ENCODE data around the gene LCE7A. TPM values are rescaled to one million over a fixed set of nuclear protein-coding genes. Genes with fewer than 3 reads are reported as not detected.

The LCE7A gene, protein sequence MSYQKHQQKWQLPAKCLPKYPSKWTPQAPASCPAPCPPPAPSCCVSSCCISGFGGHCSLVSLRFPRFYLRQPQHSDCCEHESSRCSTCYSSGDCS
- total RNA-seq (2022) (not detected in 2 replicates), Bru-seq, nascent RNA (not detected), BruChase-seq, experiment 1, labeled RNA remaining after a 2-hour chase (not detected), BruChase-seq, experiment 2, labeled RNA remaining after a 6-hour chase (not detected)
- long read RNA-seq = 0 reads

DNA sequence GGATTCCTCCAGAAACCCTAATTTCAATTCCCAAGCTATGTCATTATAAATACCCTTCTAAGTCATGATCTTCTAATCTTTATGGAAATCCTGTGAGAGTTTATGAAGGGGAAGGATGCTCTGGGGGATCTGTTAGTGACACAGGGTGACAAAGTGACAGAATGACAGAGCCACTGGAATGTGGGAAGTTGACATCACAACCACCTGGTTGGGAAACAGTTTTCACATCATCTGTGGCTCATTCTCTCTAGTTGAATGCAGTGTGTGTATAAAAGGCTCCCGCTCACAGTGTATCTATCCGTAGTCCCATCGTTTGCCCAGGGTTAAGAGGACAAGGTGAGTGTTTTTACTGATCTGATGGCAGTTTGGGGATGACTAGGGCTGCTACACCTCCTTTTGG is at the start of gene LCE7A:
Gene LCE7A (plus strand): TSS at position 301 of the 400 bp plus-strand sequence. CDS start 702 bp downstream, outside the sequence.
- no peaks in the 10 kb centered on the region for H3K4me1 Mint-ChIP-seq (ENCODE audit: low read depth, unreplicated experiment)
- CTCF ChIA-PET = no interaction called here
- intact Hi-C loops (cut with micrococcal nuclease; ENCODE audit: unreplicated experiment) = no loop called here

DNA sequence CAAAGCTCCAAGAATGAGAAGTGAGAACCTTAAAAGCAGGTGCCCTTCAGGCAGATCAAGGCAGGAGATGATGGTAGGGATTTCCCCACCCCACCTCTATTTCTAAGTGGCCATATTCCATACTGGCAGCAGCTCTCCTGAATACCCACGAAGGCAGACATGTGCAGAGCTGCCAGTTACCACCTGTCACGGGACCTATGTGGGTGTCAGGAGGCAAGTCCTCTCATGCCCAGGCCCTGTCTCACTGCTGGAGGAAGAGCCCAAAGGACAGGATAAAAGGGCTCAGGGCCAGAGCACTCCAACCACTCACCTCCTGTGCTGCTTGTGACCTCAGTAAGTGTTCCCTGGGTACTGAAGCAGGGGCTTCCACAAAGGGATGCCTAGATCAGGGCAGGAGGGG is 48.7 kb upstream of the LCE7A start:
- H3K27ac Mint-ChIP-seq (ENCODE audit: unreplicated experiment) = no peak overlapping the region

More for the DNA sequence above, at the start of gene LCE7A:
- Mint-ChIP-seq H3K27me3 (ENCODE audit: insufficient read depth, unreplicated experiment) (peaks cover 10% of the 10 kb centered on the region), H3K27ac (ENCODE audit: unreplicated experiment) (no peak within 1 kb of the TSS), H3K36me3 (ENCODE audit: insufficient read depth, unreplicated experiment) (no peaks in the 10 kb centered on the region), H3K9me3 (ENCODE audit: unreplicated experiment) (no peaks in the 10 kb centered on the region), H3K4me3 (ENCODE audit: unreplicated experiment) (no peak within 1 kb of the TSS)
- TF ChIP-seq, protein P1, sequence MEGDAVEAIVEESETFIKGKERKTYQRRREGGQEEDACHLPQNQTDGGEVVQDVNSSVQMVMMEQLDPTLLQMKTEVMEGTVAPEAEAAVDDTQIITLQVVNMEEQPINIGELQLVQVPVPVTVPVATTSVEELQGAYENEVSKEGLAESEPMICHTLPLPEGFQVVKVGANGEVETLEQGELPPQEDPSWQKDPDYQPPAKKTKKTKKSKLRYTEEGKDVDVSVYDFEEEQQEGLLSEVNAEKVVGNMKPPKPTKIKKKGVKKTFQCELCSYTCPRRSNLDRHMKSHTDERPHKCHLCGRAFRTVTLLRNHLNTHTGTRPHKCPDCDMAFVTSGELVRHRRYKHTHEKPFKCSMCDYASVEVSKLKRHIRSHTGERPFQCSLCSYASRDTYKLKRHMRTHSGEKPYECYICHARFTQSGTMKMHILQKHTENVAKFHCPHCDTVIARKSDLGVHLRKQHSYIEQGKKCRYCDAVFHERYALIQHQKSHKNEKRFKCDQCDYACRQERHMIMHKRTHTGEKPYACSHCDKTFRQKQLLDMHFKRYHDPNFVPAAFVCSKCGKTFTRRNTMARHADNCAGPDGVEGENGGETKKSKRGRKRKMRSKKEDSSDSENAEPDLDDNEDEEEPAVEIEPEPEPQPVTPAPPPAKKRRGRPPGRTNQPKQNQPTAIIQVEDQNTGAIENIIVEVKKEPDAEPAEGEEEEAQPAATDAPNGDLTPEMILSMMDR (IDR thresholded peaks at IDR 0.05; ENCODE audit: insufficient read depth in 1 of 2, low read depth in 1 of 2, low read length in 1 of 2, severe bottlenecking in 1 of 2, unreplicated experiment in 1 of 2) = no peak
- Histone ChIP-seq H3K9me3 (no peaks in the 10 kb centered on the region), H3K36me3 (ENCODE audit: control insufficient read depth, insufficient read depth, low read length) (no peaks in the 10 kb centered on the region), H3K4me1 (no peaks in the 10 kb centered on the region), H3K27me3 (replicated peaks; ENCODE audit: control insufficient read depth, insufficient read depth, low read length) (no peaks in the 10 kb centered on the region), H3K4me3 (ENCODE audit: low read depth, low read length) (no peak within 1 kb of the TSS)
- no peak for DNase-seq
- POLR2A ChIA-PET = no interaction called here
- no TSS peak for BruUV-seq (replicated peaks)

DNA sequence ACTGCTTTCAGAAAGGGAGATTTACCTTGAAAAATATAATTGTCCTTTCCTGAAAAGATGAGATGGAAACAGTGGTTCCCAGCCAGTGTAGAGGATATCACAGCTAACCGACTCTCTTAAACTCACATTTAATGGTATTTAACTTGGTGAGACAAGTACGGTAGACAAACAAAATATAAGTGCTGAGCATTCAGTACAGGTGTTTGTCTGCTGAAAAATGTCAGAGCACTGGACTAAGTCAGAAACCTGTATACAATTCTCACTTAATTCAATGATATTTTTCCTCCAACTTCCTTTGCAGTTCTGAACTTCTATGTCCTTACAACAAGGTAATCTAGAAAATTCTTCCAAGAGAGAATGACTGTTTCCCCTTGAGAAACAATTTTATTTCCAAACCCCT is 48.1 kb upstream of the LCE7A start, which contains the start of gene LCE1B:
Gene LCE1B (plus strand): TSS at position 301 of the 400 bp plus-strand sequence. CDS start 476 bp downstream, outside the sequence.
- ChIA-PET POLR2A (no interaction called here), CTCF (no interaction called here)
- no peak within 1 kb of the TSS for H3K4me3 Mint-ChIP-seq (ENCODE audit: unreplicated experiment)
- TF ChIP-seq, protein P1 (IDR thresholded peaks at IDR 0.05; ENCODE audit: insufficient read depth in 1 of 2, low read depth in 1 of 2, low read length in 1 of 2, severe bottlenecking in 1 of 2, unreplicated experiment in 1 of 2) = no peak
- no peak within 1 kb of the TSS for H3K27ac Mint-ChIP-seq (ENCODE audit: unreplicated experiment)
- Histone ChIP-seq H3K36me3 (ENCODE audit: control insufficient read depth, insufficient read depth, low read length) (no peaks in the 10 kb centered on the region), H3K4me1 (no peaks in the 10 kb centered on the region), H3K27me3 (replicated peaks; ENCODE audit: control insufficient read depth, insufficient read depth, low read length) (no peaks in the 10 kb centered on the region), H3K4me3 (ENCODE audit: low read depth, low read length) (no peak within 1 kb of the TSS), H3K9me3 (no peaks in the 10 kb centered on the region)
- BruUV-seq (replicated peaks) = no TSS peak
- H3K27me3 Mint-ChIP-seq (ENCODE audit: insufficient read depth, unreplicated experiment) = peaks cover 13% of the 10 kb centered on the region
- H3K9me3 Mint-ChIP-seq (ENCODE audit: unreplicated experiment) = no peaks in the 10 kb centered on the region
- intact Hi-C loops (cut with micrococcal nuclease; ENCODE audit: unreplicated experiment) = no loop called here
- H3K36me3 Mint-ChIP-seq (ENCODE audit: insufficient read depth, unreplicated experiment) = no peaks in the 10 kb centered on the region
- no peak for DNase-seq
- H3K4me1 Mint-ChIP-seq (ENCODE audit: low read depth, unreplicated experiment) = no peaks in the 10 kb centered on the region

More for the DNA sequence above, 48.7 kb upstream of the LCE7A start:
- no TSS peak for BruUV-seq (replicated peaks)
- ChIA-PET CTCF (no interaction called here), POLR2A (no interaction called here)
- no peaks in the 10 kb centered on the region for H3K27me3 ChIP-seq (replicated peaks; ENCODE audit: control insufficient read depth, insufficient read depth, low read length)
- Mint-ChIP-seq H3K36me3 (ENCODE audit: insufficient read depth, unreplicated experiment) (no peaks in the 10 kb centered on the region), H3K9me3 (ENCODE audit: unreplicated experiment) (no peaks in the 10 kb centered on the region), H3K4me3 (ENCODE audit: unreplicated experiment) (no peak overlapping the region), H3K4me1 (ENCODE audit: low read depth, unreplicated experiment) (no peaks in the 10 kb centered on the region), H3K27me3 (ENCODE audit: insufficient read depth, unreplicated experiment) (peaks cover 13% of the 10 kb centered on the region)
- TF ChIP-seq, protein P1 (IDR thresholded peaks at IDR 0.05; ENCODE audit: insufficient read depth in 1 of 2, low read depth in 1 of 2, low read length in 1 of 2, severe bottlenecking in 1 of 2, unreplicated experiment in 1 of 2) = no peak
- intact Hi-C loops (cut with micrococcal nuclease; ENCODE audit: unreplicated experiment) = no loop called here
- no peaks in the 10 kb centered on the region for H3K4me1 ChIP-seq
- no peak for DNase-seq
- H3K4me3 ChIP-seq (ENCODE audit: low read depth, low read length) = no peak overlapping the region
- H3K9me3 ChIP-seq = no peaks in the 10 kb centered on the region
- no peaks in the 10 kb centered on the region for H3K36me3 ChIP-seq (ENCODE audit: control insufficient read depth, insufficient read depth, low read length)

Data from Caco-2 (cell line).